Measurements from ENCODE around the gene GPR183. TPM values are rescaled to one million over a fixed set of nuclear protein-coding genes. Genes with fewer than 3 reads are reported as not detected.

Gene GPR183
- polyA plus RNA-seq, 4 donors = 2.4 to 5.7 (median 5.5) TPM; not detected in 1

- WGBS, 3 donors = 58 to 91% (median 82%) methylated on average over 5 of the region's 5 CpGs
- no peak for FAIRE-seq
- peaks cover 0 to 18% (median 2%) of the 10 kb centered on the region in 3 donors for H3K36me3 ChIP-seq (ENCODE audit: control insufficient read depth in 3 of 3, insufficient read depth in 2 of 3, low read depth in 1 of 3, low read length in 3 of 3)
- H3K4me3 ChIP-seq (ENCODE audit: low read depth in 1 of 3, low read length in 3 of 3) = no peak overlapping the region
- DNase-seq = no peak
- no peaks in the 10 kb centered on the region for H3K9me3 ChIP-seq (ENCODE audit: control insufficient read depth in 2 of 2, insufficient read depth in 1 of 2, low read depth in 1 of 2, low read length in 1 of 2)
- peak overlapping the region in 1 of 3 donors; percentile 72 for H3K27ac ChIP-seq (ENCODE audit: low read depth in 1 of 3, low read length in 2 of 3)
- H3K27me3 ChIP-seq (ENCODE audit: control insufficient read depth in 3 of 3, insufficient read depth in 3 of 3, low read length in 3 of 3) = no peaks in the 10 kb centered on the region
- H3K4me1 ChIP-seq (ENCODE audit: control insufficient read depth in 3 of 3, insufficient read depth in 2 of 3, low read depth in 1 of 3, low read length in 2 of 3) = peaks cover 0 to 12% (median 0%) of the 10 kb centered on the region in 3 donors
Measured at GRCh38 chr13:99305158-99305557, 2.0 kb downstream of the GPR183 start.

GRCh38 chr13:99304541-99304940, 2.7 kb downstream of the GPR183 start:
- H3K4me1 ChIP-seq (ENCODE audit: control insufficient read depth in 3 of 3, insufficient read depth in 2 of 3, low read depth in 1 of 3, low read length in 2 of 3) = peaks cover 0 to 9% (median 0%) of the 10 kb centered on the region in 3 donors
- peak overlapping the region in 1 of 3 donors; percentile 63 for H3K27ac ChIP-seq (ENCODE audit: low read depth in 1 of 3, low read length in 2 of 3)
- FAIRE-seq = no peak
- no peaks in the 10 kb centered on the region for H3K27me3 ChIP-seq (ENCODE audit: control insufficient read depth in 3 of 3, insufficient read depth in 3 of 3, low read length in 3 of 3)
- H3K36me3 ChIP-seq (ENCODE audit: control insufficient read depth in 3 of 3, insufficient read depth in 2 of 3, low read depth in 1 of 3, low read length in 3 of 3) = peaks cover 0 to 14% (median 0%) of the 10 kb centered on the region in 3 donors
- 72 to 88% (median 74%) methylated on average over 4 of the region's 4 CpGs for WGBS, 3 donors
- no peaks in the 10 kb centered on the region for H3K9me3 ChIP-seq (ENCODE audit: control insufficient read depth in 2 of 2, insufficient read depth in 1 of 2, low read depth in 1 of 2, low read length in 1 of 2)
- DNase-seq = no peak
- no peak overlapping the region for H3K4me3 ChIP-seq (ENCODE audit: low read depth in 1 of 3, low read length in 3 of 3)

- Histone ChIP-seq H3K4me1 (ENCODE audit: control insufficient read depth in 3 of 3, insufficient read depth in 2 of 3, low read depth in 1 of 3, low read length in 2 of 3) (peaks cover 0 to 9% (median 0%) of the 10 kb centered on the region in 3 donors), H3K27ac (ENCODE audit: low read depth in 1 of 3, low read length in 2 of 3) (peak overlapping the region in 1 of 3 donors; percentile 79), H3K9me3 (ENCODE audit: control insufficient read depth in 2 of 2, insufficient read depth in 1 of 2, low read depth in 1 of 2, low read length in 1 of 2) (no peaks in the 10 kb centered on the region), H3K36me3 (ENCODE audit: control insufficient read depth in 3 of 3, insufficient read depth in 2 of 3, low read depth in 1 of 3, low read length in 3 of 3) (peaks cover 0 to 13% (median 0%) of the 10 kb centered on the region in 3 donors), H3K27me3 (ENCODE audit: control insufficient read depth in 3 of 3, insufficient read depth in 3 of 3, low read length in 3 of 3) (no peaks in the 10 kb centered on the region), H3K4me3 (ENCODE audit: low read depth in 1 of 3, low read length in 3 of 3) (no peak overlapping the region)
- FAIRE-seq = no peak
- DNase-seq = no peak
- 73 to 87% (median 81%) methylated on average over 14 of the region's 14 CpGs for WGBS, 3 donors
Measured at GRCh38 chr13:99303863-99304521, 3.2 kb downstream of the GPR183 start.

GRCh38 chr13:99302637-99303505, 4.3 kb downstream of the GPR183 start:
- DNase-seq = no peak
- peaks cover 0 to 5% (median 0%) of the 10 kb centered on the region in 3 donors for H3K4me1 ChIP-seq (ENCODE audit: control insufficient read depth in 3 of 3, insufficient read depth in 2 of 3, low read depth in 1 of 3, low read length in 2 of 3)
- WGBS, 3 donors = 90 to 96% (median 94%) methylated on average over 8 of the region's 8 CpGs
- no peaks in the 10 kb centered on the region for H3K9me3 ChIP-seq (ENCODE audit: control insufficient read depth in 2 of 2, insufficient read depth in 1 of 2, low read depth in 1 of 2, low read length in 1 of 2)
- no peak overlapping the region for H3K4me3 ChIP-seq (ENCODE audit: low read depth in 1 of 3, low read length in 3 of 3)
- no peaks in the 10 kb centered on the region for H3K27me3 ChIP-seq (ENCODE audit: control insufficient read depth in 3 of 3, insufficient read depth in 3 of 3, low read length in 3 of 3)
- no peak for FAIRE-seq
- peaks cover 0 to 13% (median 0%) of the 10 kb centered on the region in 3 donors for H3K36me3 ChIP-seq (ENCODE audit: control insufficient read depth in 3 of 3, insufficient read depth in 2 of 3, low read depth in 1 of 3, low read length in 3 of 3)
- H3K27ac ChIP-seq (ENCODE audit: low read depth in 1 of 3, low read length in 2 of 3) = peak overlapping the region in 1 of 3 donors; percentile 68

GRCh38 chr13:99301913-99302636, 5.1 kb downstream of the GPR183 start:
- no peak for FAIRE-seq
- no peak for DNase-seq

GRCh38 chr13:99301056-99301838, 6.0 kb downstream of the GPR183 start:
- peak overlapping the region in 1 of 3 donors; percentile 62 for H3K27ac ChIP-seq (ENCODE audit: low read depth in 1 of 3, low read length in 2 of 3)
- DNase-seq = no peak
- no peaks in the 10 kb centered on the region for H3K9me3 ChIP-seq (ENCODE audit: control insufficient read depth in 2 of 2, insufficient read depth in 1 of 2, low read depth in 1 of 2, low read length in 1 of 2)
- no peaks in the 10 kb centered on the region for H3K27me3 ChIP-seq (ENCODE audit: control insufficient read depth in 3 of 3, insufficient read depth in 3 of 3, low read length in 3 of 3)
- FAIRE-seq = no peak
- peaks cover 0 to 13% (median 0%) of the 10 kb centered on the region in 3 donors for H3K36me3 ChIP-seq (ENCODE audit: control insufficient read depth in 3 of 3, insufficient read depth in 2 of 3, low read depth in 1 of 3, low read length in 3 of 3)
- H3K4me1 ChIP-seq (ENCODE audit: control insufficient read depth in 3 of 3, insufficient read depth in 2 of 3, low read depth in 1 of 3, low read length in 2 of 3) = peaks cover 0 to 5% (median 0%) of the 10 kb centered on the region in 3 donors
- 82 to 92% (median 83%) methylated on average over 7 of the region's 7 CpGs for WGBS, 3 donors
- no peak overlapping the region for H3K4me3 ChIP-seq (ENCODE audit: low read depth in 1 of 3, low read length in 3 of 3)

More at GRCh38 chr13:99301913-99302636, 5.1 kb downstream of the GPR183 start:
- H3K9me3 ChIP-seq (ENCODE audit: control insufficient read depth in 2 of 2, insufficient read depth in 1 of 2, low read depth in 1 of 2, low read length in 1 of 2) = no peaks in the 10 kb centered on the region
- peaks cover 0 to 5% (median 0%) of the 10 kb centered on the region in 3 donors for H3K4me1 ChIP-seq (ENCODE audit: control insufficient read depth in 3 of 3, insufficient read depth in 2 of 3, low read depth in 1 of 3, low read length in 2 of 3)
- H3K27me3 ChIP-seq (ENCODE audit: control insufficient read depth in 3 of 3, insufficient read depth in 3 of 3, low read length in 3 of 3) = no peaks in the 10 kb centered on the region
- H3K27ac ChIP-seq (ENCODE audit: low read depth in 1 of 3, low read length in 2 of 3) = peak overlapping the region in 1 of 3 donors; percentile 79
- H3K4me3 ChIP-seq (ENCODE audit: low read depth in 1 of 3, low read length in 3 of 3) = no peak overlapping the region
- H3K36me3 ChIP-seq (ENCODE audit: control insufficient read depth in 3 of 3, insufficient read depth in 2 of 3, low read depth in 1 of 3, low read length in 3 of 3) = peaks cover 0 to 13% (median 0%) of the 10 kb centered on the region in 3 donors
- WGBS, 3 donors = 51 to 84% (median 66%) methylated on average over 1 of the region's 1 CpG

- no peak for FAIRE-seq
- WGBS, 3 donors = 85 to 94% (median 91%) methylated on average over 4 of the region's 4 CpGs
- Histone ChIP-seq H3K27ac (ENCODE audit: low read depth in 1 of 3, low read length in 2 of 3) (peak overlapping the region in 1 of 3 donors; percentile 60), H3K36me3 (ENCODE audit: control insufficient read depth in 3 of 3, insufficient read depth in 2 of 3, low read depth in 1 of 3, low read length in 3 of 3) (peaks cover 0 to 7% (median 3%) of the 10 kb centered on the region in 3 donors), H3K9me3 (ENCODE audit: control insufficient read depth in 2 of 2, insufficient read depth in 1 of 2, low read depth in 1 of 2, low read length in 1 of 2) (no peaks in the 10 kb centered on the region), H3K27me3 (ENCODE audit: control insufficient read depth in 3 of 3, insufficient read depth in 3 of 3, low read length in 3 of 3) (no peaks in the 10 kb centered on the region), H3K4me1 (ENCODE audit: control insufficient read depth in 3 of 3, insufficient read depth in 2 of 3, low read depth in 1 of 3, low read length in 2 of 3) (peaks cover 0 to 7% (median 0%) of the 10 kb centered on the region in 3 donors), H3K4me3 (ENCODE audit: low read depth in 1 of 3, low read length in 3 of 3) (no peak overlapping the region)
- no peak for DNase-seq
Measured at GRCh38 chr13:99299920-99300341, 7.3 kb downstream of the GPR183 start.
